HEK293 (cell line): Measurements from ENCODE around the gene NUCB1.
A peak's percentile ranks its signal among the peaks of the same experiment; 100 is the strongest.

ENCODE experiments used
- CTCF ChIA-PET: fragments of 350-600 bp; formaldehyde crosslinking; extraction: SDS; loops from one replicate; lab custom pipeline; 2021; ENCODE audit warnings: antibody characterized with exemption; lab: Yijun Ruan, JAX
- POLR2A ChIA-PET: fragments of 300-600 bp; formaldehyde crosslinking; extraction: SDS; loops from one replicate; lab custom pipeline; 2020; ENCODE audit warnings: antibody characterized with exemption, inconsistent platforms; lab: Yijun Ruan, JAX
- H3K27ac ChIP-seq: fragments of 200-500 bp; sonication (Bioruptor generic); 2 replicates; pipeline ENCODE4 v1.5.1; 2014; ENCODE audit warnings: low read depth, low read length, control low read depth, inconsistent platforms; ENCODE audit errors: extremely low read depth
- H3K36me3 ChIP-seq, 2 experiments: fragments of 200-500 bp in 1 of 2; sonication (Bioruptor generic) in 1 of 2; 1 replicate in 1 of 2; 2 replicates in 1 of 2; pipeline ENCODE4 v1.5.1; 2014 to 2017; ENCODE audit warnings: inconsistent platforms in 2 of 2, low read length in 2 of 2; ENCODE audit not compliant: control insufficient read depth in 2 of 2, insufficient read depth in 1 of 2
- H3K4me1 ChIP-seq: fragments of 200-500 bp; sonication (Bioruptor generic); 2 replicates; pipeline ENCODE4 v1.5.1; 2014; ENCODE audit warnings: mild to moderate bottlenecking, low read length, inconsistent platforms; ENCODE audit not compliant: control insufficient read depth, insufficient read depth
- H3K4me3 ChIP-seq: 2 replicates; pipeline ENCODE4 v1.5.1; 2011; ENCODE audit warnings: low read depth, mild to moderate bottlenecking, control low read depth, low read length, moderate library complexity
- H3K9me3 ChIP-seq: fragments of 200-500 bp; sonication (Bioruptor generic); 2 replicates; pipeline ENCODE4 v1.5.1; 2014; ENCODE audit warnings: low read depth, low read length, inconsistent platforms; ENCODE audit not compliant: control insufficient read depth, insufficient read depth
- FEZF1 ChIP-seq: fragments of 450-650 bp; formaldehyde crosslinking; IDR thresholded peaks from 2 replicates; pipeline ENCODE4 v1.5.1; 2016; ENCODE audit warnings: missing biosample characterization, missing genetic modification characterization
- RBAK ChIP-seq: fragments of 450-650 bp; formaldehyde crosslinking; IDR thresholded peaks from 2 replicates; pipeline ENCODE4 v1.5.1; 2016; ENCODE audit warnings: missing biosample characterization, missing genetic modification characterization
- YY1 ChIP-seq: fragments of 450-650 bp; formaldehyde crosslinking; IDR thresholded peaks from 2 replicates; pipeline ENCODE4 v1.5.1; 2018; ENCODE audit warnings: missing biosample characterization, missing genetic modification characterization
- ZFP37 ChIP-seq: fragments of 450-650 bp; formaldehyde crosslinking; IDR thresholded peaks from 2 replicates; pipeline ENCODE4 v1.5.1; 2016; ENCODE audit warnings: missing biosample characterization, missing genetic modification characterization
- ZFP69B ChIP-seq: fragments of 450-650 bp; formaldehyde crosslinking; IDR thresholded peaks from 2 replicates; pipeline ENCODE4 v1.5.1; 2016; ENCODE audit warnings: missing biosample characterization, missing genetic modification characterization
- ZNF10 ChIP-seq: fragments of 450-650 bp; formaldehyde crosslinking; IDR thresholded peaks from 2 replicates; pipeline ENCODE4 v1.5.1; 2017; ENCODE audit warnings: missing biosample characterization, missing genetic modification characterization
- ZNF121 ChIP-seq: fragments of 450-650 bp; formaldehyde crosslinking; IDR thresholded peaks from 2 replicates; pipeline ENCODE4 v1.5.1; 2016; ENCODE audit warnings: missing biosample characterization, missing genetic modification characterization
- ZNF155 ChIP-seq: fragments of 450-650 bp; formaldehyde crosslinking; IDR thresholded peaks from 2 replicates; pipeline ENCODE4 v1.5.1; 2016; ENCODE audit warnings: missing biosample characterization, missing genetic modification characterization
- ZNF335 ChIP-seq: fragments of 450-650 bp; formaldehyde crosslinking; conservative IDR thresholded peaks from 2 replicates; pipeline ENCODE4 v1.5.1; 2016; ENCODE audit warnings: missing biosample characterization, missing genetic modification characterization
- ZNF341 ChIP-seq: fragments of 450-650 bp; formaldehyde crosslinking; IDR thresholded peaks from 2 replicates; pipeline ENCODE4; 2016; ENCODE audit warnings: low read depth, missing biosample characterization, missing genetic modification characterization
- ZNF398 ChIP-seq: fragments of 450-650 bp; formaldehyde crosslinking; IDR thresholded peaks from 2 replicates; pipeline ENCODE4 v1.5.1; 2017; ENCODE audit warnings: missing biosample characterization, missing genetic modification characterization
- ZNF501 ChIP-seq: fragments of 450-650 bp; formaldehyde crosslinking; IDR thresholded peaks from 2 replicates; pipeline ENCODE4 v1.5.1; 2016; ENCODE audit warnings: missing biosample characterization, missing genetic modification characterization
- ZNF626 ChIP-seq: fragments of 450-650 bp; sonication (Bioruptor Pico); formaldehyde crosslinking; IDR thresholded peaks from 2 replicates; pipeline ENCODE4 v1.5.1; 2018; ENCODE audit warnings: missing biosample characterization, missing genetic modification characterization, inconsistent platforms
- ZNF664 ChIP-seq: fragments of 450-650 bp; formaldehyde crosslinking; IDR thresholded peaks from 2 replicates; pipeline ENCODE4 v1.5.1; 2016; ENCODE audit warnings: missing biosample characterization, missing genetic modification characterization
- ZNF768 ChIP-seq: fragments of 450-650 bp; formaldehyde crosslinking; IDR thresholded peaks from 2 replicates; pipeline ENCODE4 v1.5.1; 2018; ENCODE audit warnings: missing biosample characterization, mild to moderate bottlenecking, missing genetic modification characterization
- ZNF791 ChIP-seq: fragments of 450-650 bp; formaldehyde crosslinking; IDR thresholded peaks from 2 replicates; pipeline ENCODE4 v1.5.1; 2016; ENCODE audit warnings: missing biosample characterization, missing genetic modification characterization
- ZNF792 ChIP-seq: fragments of 450-650 bp; formaldehyde crosslinking; IDR thresholded peaks from 2 replicates; pipeline ENCODE4 v1.5.1; 2016; ENCODE audit warnings: missing biosample characterization, missing genetic modification characterization
- ZNF830 ChIP-seq: fragments of 450-650 bp; IDR thresholded peaks from 2 replicates; pipeline ENCODE4 v1.5.0; 2018; ENCODE audit warnings: missing biosample characterization, missing genetic modification characterization, low read depth, mild to moderate bottlenecking, moderate library complexity
- ZSCAN18 ChIP-seq: fragments of 450-650 bp; formaldehyde crosslinking; IDR thresholded peaks from 2 replicates; pipeline ENCODE4 v1.5.1; 2016; ENCODE audit warnings: missing biosample characterization, missing genetic modification characterization
- TF ChIP-seq, protein P1 (sequence below): fragments of 450-650 bp; formaldehyde crosslinking; IDR thresholded peaks from 2 replicates; pipeline ENCODE4 v1.5.1; 2016; ENCODE audit warnings: missing biosample characterization, missing genetic modification characterization
- TF ChIP-seq, protein P2 (sequence below): fragments of 450-650 bp; formaldehyde crosslinking; IDR thresholded peaks from 2 replicates; pipeline ENCODE4 v1.5.1; 2016; ENCODE audit warnings: missing biosample characterization, missing genetic modification characterization

The NUCB1 gene

GRCh38 chr19:48868114-48868886, 31.8 kb upstream of the NUCB1 start, which contains the start of gene PLEKHA4 (continued):
- TF ChIP-seq ZFP37 (tag by site-specific recombination), result peak; percentile 65; the same call in 1 of the 2 replicates
- peak; percentile 52 for TF ChIP-seq FEZF1
- peak; percentile 58 for TF ChIP-seq ZNF791
- peak; percentile 43 for TF ChIP-seq ZNF398
- TF ChIP-seq ZFP69B (tag by site-specific recombination), result peak; percentile 54
- TF ChIP-seq ZNF626 (tag by site-specific recombination), result no peak
- TF ChIP-seq ZNF501 (tag by site-specific recombination), result 0 out of 2 replicates have a peak, but pooled peaks have one; percentile 23
- peak; percentile 57; the same call in 1 of the 2 replicates for TF ChIP-seq ZNF10 (tag by site-specific recombination)
- TF ChIP-seq ZNF335 (tag by site-specific recombination), result peak; percentile 75
- TF ChIP-seq ZNF664 (tag by site-specific recombination), result 0 out of 2 replicates have a peak, but pooled peaks have one; percentile 12
- TF ChIP-seq ZSCAN18 (tag by site-specific recombination), result peak; percentile 47; the same call in 1 of the 2 replicates
- TF ChIP-seq, protein P1, sequence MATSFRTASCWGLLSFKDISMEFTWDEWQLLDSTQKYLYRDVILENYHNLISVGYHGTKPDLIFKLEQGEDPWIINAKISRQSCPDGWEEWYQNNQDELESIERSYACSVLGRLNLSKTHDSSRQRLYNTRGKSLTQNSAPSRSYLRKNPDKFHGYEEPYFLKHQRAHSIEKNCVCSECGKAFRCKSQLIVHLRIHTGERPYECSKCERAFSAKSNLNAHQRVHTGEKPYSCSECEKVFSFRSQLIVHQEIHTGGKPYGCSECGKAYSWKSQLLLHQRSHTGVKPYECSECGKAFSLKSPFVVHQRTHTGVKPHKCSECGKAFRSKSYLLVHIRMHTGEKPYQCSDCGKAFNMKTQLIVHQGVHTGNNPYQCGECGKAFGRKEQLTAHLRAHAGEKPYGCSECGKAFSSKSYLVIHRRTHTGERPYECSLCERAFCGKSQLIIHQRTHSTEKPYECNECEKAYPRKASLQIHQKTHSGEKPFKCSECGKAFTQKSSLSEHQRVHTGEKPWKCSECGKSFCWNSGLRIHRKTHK (tag by site-specific recombination), result no peak
- 0 out of 2 replicates have a peak, but pooled peaks have one; percentile 13 for TF ChIP-seq ZNF155 (tag by site-specific recombination)

- ChIA-PET POLR2A (interaction anchor here (0.6 to 0.7 kb wide), 3 partner anchors 17 to 64 kb away, joined by 5 to 8 read pairs (median 6); partner anchors contain the start of gene DHDH), CTCF (interaction anchor here (1.1 kb wide), 1 partner anchor 82 kb away, joined by 3 read pairs; no protein-coding TSS in a partner anchor)
- Histone ChIP-seq H3K27ac (no peak overlapping the region), H3K36me3 (peaks cover 0 to 15% of the 10 kb centered on the region in 2 experiments; a peak in 2 of 3 replicates), H3K4me3 (no peak overlapping the region), H3K4me1 (peaks cover 22% of the 10 kb centered on the region), H3K9me3 (no peaks in the 10 kb centered on the region)
- TF ChIP-seq ZNF830 (tag by site-specific recombination), result no peak
- no peak for TF ChIP-seq ZNF792 (tag by site-specific recombination)
- TF ChIP-seq YY1 (tag by site-specific recombination), result no peak
- TF ChIP-seq, protein P2, sequence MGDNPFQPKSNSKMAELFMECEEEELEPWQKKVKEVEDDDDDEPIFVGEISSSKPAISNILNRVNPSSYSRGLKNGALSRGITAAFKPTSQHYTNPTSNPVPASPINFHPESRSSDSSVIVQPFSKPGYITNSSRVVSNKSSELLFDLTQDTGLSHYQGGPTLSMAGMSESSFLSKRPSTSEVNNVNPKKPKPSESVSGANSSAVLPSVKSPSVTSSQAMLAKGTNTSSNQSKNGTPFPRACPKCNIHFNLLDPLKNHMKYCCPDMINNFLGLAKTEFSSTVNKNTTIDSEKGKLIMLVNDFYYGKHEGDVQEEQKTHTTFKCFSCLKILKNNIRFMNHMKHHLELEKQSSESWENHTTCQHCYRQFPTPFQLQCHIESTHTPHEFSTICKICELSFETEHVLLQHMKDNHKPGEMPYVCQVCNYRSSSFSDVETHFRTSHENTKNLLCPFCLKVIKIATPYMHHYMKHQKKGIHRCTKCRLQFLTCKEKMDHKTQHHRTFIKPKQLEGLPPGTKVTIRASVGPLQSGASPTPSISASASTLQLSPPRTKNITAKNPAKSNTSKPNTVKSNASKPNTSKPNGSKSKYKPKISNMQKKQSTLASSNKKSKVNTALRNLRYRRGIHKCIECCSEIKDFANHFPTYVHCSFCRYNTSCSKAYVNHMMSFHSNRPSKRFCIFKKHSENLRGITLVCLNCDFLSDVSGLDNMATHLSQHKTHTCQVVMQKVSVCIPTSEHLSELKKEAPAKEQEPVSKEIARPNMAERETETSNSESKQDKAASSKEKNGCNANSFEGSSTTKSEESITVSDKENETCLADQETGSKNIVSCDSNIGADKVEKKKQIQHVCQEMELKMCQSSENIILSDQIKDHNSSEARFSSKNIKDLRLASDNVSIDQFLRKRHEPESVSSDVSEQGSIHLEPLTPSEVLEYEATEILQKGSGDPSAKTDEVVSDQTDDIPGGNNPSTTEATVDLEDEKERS, result no peak
- no peak for TF ChIP-seq ZNF341
- no peak for TF ChIP-seq ZNF768 (tag by site-specific recombination)
- no peak for TF ChIP-seq RBAK (tag by site-specific recombination)
- no peak for TF ChIP-seq ZNF121 (tag by site-specific recombination)
Observed at GRCh38 chr19:48870048-48870447, 30.1 kb upstream of the NUCB1 start.
